Skin epidermis (tissue), 12 donors: ENCODE data around the gene PSMA7.
"Not testable (repeated sequence)": the region's sequence is repeated elsewhere in the genome, so short reads cannot be mapped to it uniquely, and the experiment has no call there.

Source experiments
- H3K27ac ChIP-seq, 21 experiments: fragments of 200-600 bp; sonication (generic) in 11 of 21; one replicate each; pipeline ENCODE4 v1.5.0; 2020; ENCODE audit warnings: mild to moderate bottlenecking in 3 of 21, inconsistent platforms in 2 of 21, moderate library complexity in 2 of 21
- H3K4me3 ChIP-seq, 7 experiments: fragments of 200-600 bp; sonication (generic) in 2 of 7; one replicate each; pipeline ENCODE4 v1.5.0; 2020; ENCODE audit warnings: inconsistent platforms in 2 of 7, mild to moderate bottlenecking in 2 of 7, moderate library complexity in 1 of 7

PSMA7 gene

GRCh38 chr20:62157387-62158087, 14.3 kb upstream of the PSMA7 start:
- H3K4me3 ChIP-seq = no peak overlapping the region
- no peak overlapping the region for H3K27ac ChIP-seq

GRCh38 chr20:62156592-62157386, 13.6 kb upstream of the PSMA7 start:
- H3K4me3 ChIP-seq = no peak overlapping the region
- peak overlapping the region in 1 of 21 experiments; percentile 32 for H3K27ac ChIP-seq

GRCh38 chr20:62156254-62156556, 13.0 kb upstream of the PSMA7 start:
- Histone ChIP-seq H3K27ac (no peak overlapping the region), H3K4me3 (no peak overlapping the region)

GRCh38 chr20:62155428-62156253, 12.4 kb upstream of the PSMA7 start:
- Histone ChIP-seq H3K4me3 (no peak overlapping the region), H3K27ac (no peak overlapping the region)

GRCh38 chr20:62151835-62152364, 8.7 kb upstream of the PSMA7 start:
- H3K27ac ChIP-seq = no peak overlapping the region
- no peak overlapping the region for H3K4me3 ChIP-seq

- Histone ChIP-seq H3K4me3 (no peak overlapping the region), H3K27ac (no peak overlapping the region)
Observed at GRCh38 chr20:62151225-62151624, 8.0 kb upstream of the PSMA7 start.

GRCh38 chr20:62150310-62150575, 7.0 kb upstream of the PSMA7 start:
- Histone ChIP-seq H3K27ac (peak overlapping the region in 1 of 21 experiments; percentile 38), H3K4me3 (no peak overlapping the region)

GRCh38 chr20:62149532-62150309, 6.5 kb upstream of the PSMA7 start:
- H3K4me3 ChIP-seq = no peak overlapping the region
- peak overlapping the region in 5 of 21 experiments; percentile 5 to 38 (median 28) for H3K27ac ChIP-seq

GRCh38 chr20:62148908-62149314, 5.7 kb upstream of the PSMA7 start:
- H3K27ac ChIP-seq = peak overlapping the region in 2 of 21 experiments; percentile 5 to 36
- no peak overlapping the region for H3K4me3 ChIP-seq

- H3K4me3 ChIP-seq, H3K27ac ChIP-seq: not testable (repeated sequence)
Observed at GRCh38 chr20:62148383-62148782, 5.2 kb upstream of the PSMA7 start.

- H3K27ac ChIP-seq = no peak overlapping the region
- H3K4me3 ChIP-seq = no peak overlapping the region
Observed at GRCh38 chr20:62147528-62147927, 4.3 kb upstream of the PSMA7 start.

GRCh38 chr20:62147125-62147524, 3.9 kb upstream of the PSMA7 start:
- Histone ChIP-seq H3K4me3 (no peak overlapping the region), H3K27ac (no peak overlapping the region)

- H3K27ac ChIP-seq = no peak overlapping the region
- H3K4me3 ChIP-seq = no peak overlapping the region
Observed at GRCh38 chr20:62146019-62146755, 3.0 kb upstream of the PSMA7 start.

- Histone ChIP-seq H3K4me3 (no peak overlapping the region), H3K27ac (no peak overlapping the region)
Observed at GRCh38 chr20:62145688-62146018, 2.5 kb upstream of the PSMA7 start.

- Histone ChIP-seq H3K4me3 (peak overlapping the region; percentile 62 to 97 (median 91)), H3K27ac (peak overlapping the region in 19 of 21 experiments; percentile 20 to 100 (median 92))
Observed at GRCh38 chr20:62143957-62144825, 997 bp upstream of the PSMA7 start.

GRCh38 chr20:62142252-62143080, 728 bp downstream of the PSMA7 start:
- peak overlapping the region; percentile 62 to 97 (median 91) for H3K4me3 ChIP-seq

More at GRCh38 chr20:62142252-62143080, 728 bp downstream of the PSMA7 start:
- peak overlapping the region; percentile 88 to 100 (median 95) for H3K27ac ChIP-seq
